ENCODE measurements around the gene CCNYL1.

Gene CCNYL1

DNA sequence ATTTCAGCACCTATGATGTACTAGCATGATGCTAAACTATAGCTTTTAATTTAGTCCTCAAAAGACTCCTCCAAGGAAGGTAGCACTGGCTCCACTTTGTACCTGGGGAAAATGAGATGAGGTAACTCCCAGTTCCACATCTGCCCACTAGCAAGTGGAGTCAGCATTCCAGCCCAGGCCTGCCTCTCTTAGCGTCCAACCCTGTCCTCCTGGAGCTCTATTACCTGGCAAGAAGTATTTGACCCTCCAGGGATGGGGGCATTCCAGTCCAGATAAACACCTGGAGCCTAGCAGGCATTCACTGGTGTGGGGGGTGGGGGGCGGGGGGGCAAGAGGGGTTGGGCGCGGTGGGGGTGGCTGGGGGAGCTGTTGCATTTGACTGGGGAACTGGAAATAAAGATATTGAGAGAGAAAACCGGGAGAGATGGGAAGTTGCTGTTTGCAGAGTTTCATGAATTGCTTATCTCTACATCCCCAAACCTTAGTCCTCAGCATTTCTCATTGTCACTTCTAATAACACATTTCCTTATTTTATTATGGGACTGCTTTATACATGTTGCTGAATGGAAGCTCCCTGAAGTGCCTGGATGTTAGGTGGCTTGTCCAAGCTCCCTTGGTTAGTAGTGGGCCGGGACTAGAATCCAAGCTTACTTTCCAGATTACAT lies 80.3 kb downstream of the CCNYL1 start:
- DNase-seq (ENCODE audit: low read depth) = no peak

DNA sequence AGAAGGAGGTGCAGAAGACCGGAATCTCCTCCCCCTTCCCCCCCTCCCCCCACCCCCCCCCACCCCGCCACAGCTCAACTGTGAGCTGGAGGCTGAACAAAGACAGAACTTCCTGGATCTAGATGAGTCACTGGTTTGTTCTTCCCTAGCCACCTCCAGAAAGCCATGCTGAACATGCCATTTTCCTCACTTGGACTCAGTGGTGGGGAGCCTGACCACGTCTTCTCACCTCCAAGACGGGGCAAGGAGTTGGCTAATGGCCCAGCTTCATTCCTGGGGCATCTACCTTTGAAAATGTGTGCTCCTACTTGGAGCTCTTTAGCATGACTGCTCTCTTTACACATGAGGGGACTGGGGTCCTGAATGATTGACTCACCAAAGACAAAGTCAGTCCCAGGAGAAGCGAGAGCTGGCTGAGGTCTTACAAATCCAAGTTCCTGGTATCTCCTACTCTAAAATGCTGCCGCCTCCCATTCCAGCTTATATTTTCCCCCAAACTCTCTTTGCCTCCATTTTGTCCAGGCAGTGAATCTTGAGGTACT lies 80.9 kb downstream of the CCNYL1 start:
- no peak for DNase-seq (ENCODE audit: low read depth)

DNA sequence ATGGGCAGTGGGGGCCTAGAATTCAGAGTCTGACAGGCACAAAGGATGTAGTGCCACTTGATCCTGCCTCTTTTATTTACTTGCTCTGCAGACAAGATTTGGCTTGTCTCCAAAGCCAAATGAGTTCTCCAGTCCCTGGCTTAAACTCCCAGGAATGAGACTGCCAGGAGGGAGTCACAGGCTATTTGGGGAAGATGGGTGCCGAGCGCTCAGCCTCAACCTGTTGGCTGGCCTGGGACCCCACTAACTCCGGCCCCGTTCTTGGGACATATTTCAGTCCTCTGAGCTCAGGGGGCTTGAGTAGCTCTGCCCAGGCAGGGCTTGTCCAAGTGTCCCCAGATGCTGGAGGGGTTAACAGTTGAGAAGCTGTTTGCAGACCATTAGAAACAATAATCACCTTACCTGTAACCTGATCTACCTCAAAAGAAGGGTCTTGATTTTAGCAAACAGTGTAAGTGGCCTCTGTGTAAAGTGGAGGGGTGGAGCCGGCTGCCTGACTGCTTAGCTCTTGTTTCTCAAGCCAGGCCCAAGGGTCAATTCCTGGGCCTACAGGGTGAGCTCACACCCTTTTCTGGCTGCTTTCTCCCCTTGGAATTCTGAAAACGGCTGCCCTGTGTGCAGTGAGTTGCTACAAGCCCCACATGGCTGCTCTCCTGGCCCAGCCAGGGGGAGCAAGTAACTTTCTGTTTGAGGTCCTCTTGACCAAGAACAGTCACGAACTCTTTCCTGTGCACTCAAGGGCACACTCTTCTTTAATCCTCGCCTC lies 85.3 kb downstream of the CCNYL1 start:
- no peak for DNase-seq (ENCODE audit: low read depth)

DNA sequence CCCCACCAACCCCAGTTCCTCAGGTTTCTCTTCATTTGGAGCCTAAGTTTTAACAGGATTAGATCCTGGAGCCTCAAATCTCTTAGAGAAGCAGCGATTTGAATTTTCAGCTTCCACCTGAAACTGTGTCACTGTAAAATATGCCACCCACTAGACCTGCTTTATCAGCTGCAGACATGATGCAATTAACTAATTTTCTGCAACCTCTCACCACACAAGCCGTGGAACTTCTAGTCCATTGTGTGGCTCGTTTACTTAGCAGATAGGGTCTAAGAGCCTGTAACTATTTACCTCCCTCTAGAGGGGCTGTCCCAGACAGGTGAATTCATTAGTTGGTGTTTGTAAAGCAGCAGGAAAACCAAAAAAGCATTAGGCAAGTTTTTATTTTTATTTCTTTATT lies 89.8 kb downstream of the CCNYL1 start:
- DNase-seq (ENCODE audit: low read depth) = no peak

DNA sequence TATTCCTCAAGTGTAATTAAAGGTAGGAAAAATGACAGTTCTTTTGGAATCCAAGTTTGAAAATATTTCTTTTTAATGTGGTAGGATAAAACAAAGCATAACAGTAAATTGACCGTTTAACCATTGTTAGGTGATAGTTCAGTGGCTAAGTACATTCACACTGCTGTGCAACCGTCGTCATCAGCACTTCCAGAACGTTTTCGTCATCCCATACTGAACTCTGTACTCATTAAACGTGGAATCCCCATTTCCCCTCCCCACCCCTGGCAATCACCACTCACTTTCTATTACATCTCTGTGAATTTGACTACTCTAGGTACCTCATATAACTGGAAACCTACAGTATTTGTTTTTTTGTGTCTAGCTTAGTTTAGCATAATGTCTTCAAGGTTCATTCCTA lies 91.2 kb downstream of the CCNYL1 start:
- DNase-seq (ENCODE audit: low read depth) = no peak

Measured in stimulated activated CD8-positive, alpha-beta memory T cell treated with anti-CD3 and anti-CD28 coated beads, Interleukin-15, amount 100 ng/mL, for 24 hours (primary cell).